ENCODE data around the gene REV3L. TPM values are rescaled to one million over a fixed set of nuclear protein-coding genes. Genes with fewer than 3 reads are reported as not detected.

Gene REV3L
- total and polyA plus RNA-seq, 2 donors (not counting 1 experiment from before 2014, with no cell fraction given), result 42.9 to 127 TPM

DNA sequence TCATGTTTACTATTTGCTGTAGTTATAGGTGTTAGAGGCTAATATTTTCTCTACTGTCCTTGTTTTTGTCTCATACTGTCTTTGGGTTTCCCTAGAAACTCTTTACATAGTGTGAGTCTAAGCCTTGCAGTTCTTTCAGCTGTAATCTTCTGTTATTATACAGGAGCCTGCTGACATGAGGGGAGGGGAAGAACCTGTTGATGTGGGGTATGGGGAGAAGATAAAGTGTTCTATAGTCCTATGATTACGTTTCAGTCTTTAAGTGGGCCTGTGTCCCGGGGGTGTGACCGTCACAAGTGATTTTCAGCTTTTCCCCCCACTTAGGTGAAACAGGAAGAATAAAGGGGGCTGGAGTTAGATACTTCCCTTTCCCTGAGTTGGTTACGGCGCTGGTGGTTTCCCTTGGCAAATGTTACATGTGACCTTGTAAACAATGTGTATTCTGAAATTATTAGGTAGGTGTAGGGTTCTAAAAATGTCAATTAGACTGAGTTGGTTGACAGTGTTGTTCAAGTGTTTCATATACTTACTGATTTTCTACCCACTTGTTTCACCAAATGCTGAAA, 41.3 kb downstream of the REV3L start:
- peaks cover 2% of the 10 kb centered on the region for H4K20me1 ChIP-seq (ENCODE audit: control insufficient read depth, extremely low read depth, insufficient read depth, low read length)
- no peak for DNase-seq (ENCODE audit: low read depth in 2 of 2)
- H3K9me3 ChIP-seq (ENCODE audit: control insufficient read depth, insufficient read depth, low read depth, low read length), result no peaks in the 10 kb centered on the region
- no peak for TF ChIP-seq EZH2 (IDR thresholded peaks at IDR 0.05; ENCODE audit: low read length, missing control alignments)
- TF ChIP-seq, protein P1, sequence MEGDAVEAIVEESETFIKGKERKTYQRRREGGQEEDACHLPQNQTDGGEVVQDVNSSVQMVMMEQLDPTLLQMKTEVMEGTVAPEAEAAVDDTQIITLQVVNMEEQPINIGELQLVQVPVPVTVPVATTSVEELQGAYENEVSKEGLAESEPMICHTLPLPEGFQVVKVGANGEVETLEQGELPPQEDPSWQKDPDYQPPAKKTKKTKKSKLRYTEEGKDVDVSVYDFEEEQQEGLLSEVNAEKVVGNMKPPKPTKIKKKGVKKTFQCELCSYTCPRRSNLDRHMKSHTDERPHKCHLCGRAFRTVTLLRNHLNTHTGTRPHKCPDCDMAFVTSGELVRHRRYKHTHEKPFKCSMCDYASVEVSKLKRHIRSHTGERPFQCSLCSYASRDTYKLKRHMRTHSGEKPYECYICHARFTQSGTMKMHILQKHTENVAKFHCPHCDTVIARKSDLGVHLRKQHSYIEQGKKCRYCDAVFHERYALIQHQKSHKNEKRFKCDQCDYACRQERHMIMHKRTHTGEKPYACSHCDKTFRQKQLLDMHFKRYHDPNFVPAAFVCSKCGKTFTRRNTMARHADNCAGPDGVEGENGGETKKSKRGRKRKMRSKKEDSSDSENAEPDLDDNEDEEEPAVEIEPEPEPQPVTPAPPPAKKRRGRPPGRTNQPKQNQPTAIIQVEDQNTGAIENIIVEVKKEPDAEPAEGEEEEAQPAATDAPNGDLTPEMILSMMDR (conservative IDR thresholded peaks at IDR 0.05 in 1 of 2, IDR thresholded peaks at IDR 0.05 in 1 of 2; ENCODE audit: low read depth in 1 of 2, low read length in 2 of 2), result no peak
- no peak overlapping the region for H3K27ac ChIP-seq (ENCODE audit: insufficient read depth, low read length)
- H2AFZ ChIP-seq (ENCODE audit: low read length), result no peak overlapping the region
- H3K27me3 ChIP-seq (ENCODE audit: control insufficient read depth, insufficient read depth, low read length), result no peaks in the 10 kb centered on the region
- H3K4me3 ChIP-seq (replicated peaks in 1 of 4; ENCODE audit: control extremely low read depth in 1 of 4, insufficient read depth in 1 of 4, low read depth in 3 of 4, low read length in 4 of 4), result no peak overlapping the region
- no peaks in the 10 kb centered on the region for H3K36me3 ChIP-seq (ENCODE audit: control insufficient read depth, insufficient read depth, low read length)
- H3K4me1 ChIP-seq (ENCODE audit: control insufficient read depth, extremely low read depth, insufficient read depth, low read length), result no peaks in the 10 kb centered on the region
- H3K9ac ChIP-seq (ENCODE audit: insufficient read depth, low read length), result no peak overlapping the region
- peaks cover 62% of the 10 kb centered on the region for H3K79me2 ChIP-seq (ENCODE audit: control insufficient read depth, insufficient read depth, low read length)
- H3K4me2 ChIP-seq (ENCODE audit: extremely low read depth, insufficient read depth, low read length), result no peak overlapping the region

DNA sequence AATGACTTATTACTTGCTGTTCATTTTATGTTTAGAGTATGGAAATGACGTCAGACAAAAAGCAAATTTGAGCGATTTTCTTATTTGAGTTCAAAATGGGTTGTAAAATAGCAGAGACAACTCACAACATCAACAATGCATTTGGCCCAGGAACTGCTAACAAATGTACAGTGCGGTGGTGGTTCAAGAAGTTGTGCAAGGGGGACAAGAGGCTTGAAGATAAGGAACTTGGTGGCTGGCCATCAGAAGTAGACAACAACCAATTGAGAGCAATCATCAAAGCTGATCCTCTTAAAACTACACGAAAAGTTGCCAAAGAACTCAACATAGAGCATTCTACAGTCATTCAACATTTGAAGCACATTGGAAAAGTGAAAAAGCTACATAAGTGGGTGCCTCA, 43.8 kb downstream of the REV3L start:
- H3K9me3 ChIP-seq (ENCODE audit: control insufficient read depth, insufficient read depth, low read depth, low read length), result no peaks in the 10 kb centered on the region
- H3K27me3 ChIP-seq (ENCODE audit: control insufficient read depth, insufficient read depth, low read length), result no peaks in the 10 kb centered on the region
- no peak overlapping the region for H3K27ac ChIP-seq (ENCODE audit: insufficient read depth, low read length)
- DNase-seq (ENCODE audit: low read depth in 2 of 2), result no peak
- H3K79me2 ChIP-seq (ENCODE audit: control insufficient read depth, insufficient read depth, low read length), result peaks cover 61% of the 10 kb centered on the region
- no peak overlapping the region for H3K4me3 ChIP-seq (replicated peaks in 1 of 4; ENCODE audit: control extremely low read depth in 1 of 4, insufficient read depth in 1 of 4, low read depth in 3 of 4, low read length in 4 of 4)
- no peak overlapping the region for H3K4me2 ChIP-seq (ENCODE audit: extremely low read depth, insufficient read depth, low read length)
- H3K36me3 ChIP-seq (ENCODE audit: control insufficient read depth, insufficient read depth, low read length), result no peaks in the 10 kb centered on the region
- no peak overlapping the region for H3K9ac ChIP-seq (ENCODE audit: insufficient read depth, low read length)
- H4K20me1 ChIP-seq (ENCODE audit: control insufficient read depth, extremely low read depth, insufficient read depth, low read length), result peaks cover 4% of the 10 kb centered on the region
- no peaks in the 10 kb centered on the region for H3K4me1 ChIP-seq (ENCODE audit: control insufficient read depth, extremely low read depth, insufficient read depth, low read length)
- no peak for TF ChIP-seq EZH2 (IDR thresholded peaks at IDR 0.05; ENCODE audit: low read length, missing control alignments)
- TF ChIP-seq, protein P1 (conservative IDR thresholded peaks at IDR 0.05 in 1 of 2, IDR thresholded peaks at IDR 0.05 in 1 of 2; ENCODE audit: low read depth in 1 of 2, low read length in 2 of 2), result no peak
- no peak overlapping the region for H2AFZ ChIP-seq (ENCODE audit: low read length)

DNA sequence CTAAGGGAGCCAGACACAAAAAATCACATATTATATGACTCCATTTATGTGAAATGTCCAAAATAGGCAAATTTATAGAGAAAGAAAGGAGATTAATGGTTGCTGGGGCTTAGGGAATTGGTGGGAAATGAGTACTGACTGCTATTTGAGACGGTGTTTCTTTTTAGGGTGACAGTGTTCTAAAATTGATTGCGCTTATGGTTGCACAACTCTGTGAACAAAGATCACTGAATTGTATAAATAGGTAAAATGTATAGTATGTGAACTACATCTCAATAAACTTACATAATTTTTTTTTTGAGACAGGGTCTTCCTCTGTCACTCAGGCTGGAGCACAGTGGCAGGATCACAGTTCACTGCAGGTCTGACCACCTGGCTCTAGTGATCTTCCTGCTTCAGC, 45.4 kb downstream of the REV3L start:
- Histone ChIP-seq H3K79me2 (ENCODE audit: control insufficient read depth, insufficient read depth, low read length) (peaks cover 67% of the 10 kb centered on the region), H3K36me3 (ENCODE audit: control insufficient read depth, insufficient read depth, low read length) (no peaks in the 10 kb centered on the region), H3K27ac (ENCODE audit: insufficient read depth, low read length) (no peak overlapping the region), H3K9ac (ENCODE audit: insufficient read depth, low read length) (no peak overlapping the region), H3K4me3 (replicated peaks in 1 of 4; ENCODE audit: control extremely low read depth in 1 of 4, insufficient read depth in 1 of 4, low read depth in 3 of 4, low read length in 4 of 4) (no peak overlapping the region), H4K20me1 (ENCODE audit: control insufficient read depth, extremely low read depth, insufficient read depth, low read length) (peaks cover 2% of the 10 kb centered on the region), H2AFZ (ENCODE audit: low read length) (no peak overlapping the region), H3K4me1 (ENCODE audit: control insufficient read depth, extremely low read depth, insufficient read depth, low read length) (no peaks in the 10 kb centered on the region), H3K27me3 (ENCODE audit: control insufficient read depth, insufficient read depth, low read length) (no peaks in the 10 kb centered on the region), H3K9me3 (ENCODE audit: control insufficient read depth, insufficient read depth, low read depth, low read length) (no peaks in the 10 kb centered on the region), H3K4me2 (ENCODE audit: extremely low read depth, insufficient read depth, low read length) (no peak overlapping the region)
- DNase-seq (ENCODE audit: low read depth in 2 of 2), result no peak
- no peak for TF ChIP-seq EZH2 (IDR thresholded peaks at IDR 0.05; ENCODE audit: low read length, missing control alignments)
- TF ChIP-seq, protein P1 (conservative IDR thresholded peaks at IDR 0.05 in 1 of 2, IDR thresholded peaks at IDR 0.05 in 1 of 2; ENCODE audit: low read depth in 1 of 2, low read length in 2 of 2), result no peak

Measured in fibroblast of lung (primary cell).